ES-I3 (cell line): ENCODE results near the gene FBLN1.

Experiments
- H3K36me3 ChIP-seq: 2 replicates; pipeline ENCODE4 v1.6.1; 2013; ENCODE audit warnings: mild to moderate bottlenecking, low read length, control low read depth, moderate library complexity; ENCODE audit not compliant: insufficient read depth
- H3K4me1 ChIP-seq: 2 replicates; pipeline ENCODE4 v1.6.1; 2013; ENCODE audit warnings: mild to moderate bottlenecking, control low read depth, low read length; ENCODE audit not compliant: insufficient read depth
- H3K9ac ChIP-seq: 2 replicates; pipeline ENCODE4 v1.6.1; 2013; ENCODE audit warnings: low read depth, mild to moderate bottlenecking, low read length, moderate library complexity
- H3K9me3 ChIP-seq: 2 replicates; pipeline ENCODE4 v1.6.1; 2013; ENCODE audit warnings: mild to moderate bottlenecking, low read length, moderate library complexity; ENCODE audit not compliant: control insufficient read depth, insufficient read depth

FBLN1 gene

DNA sequence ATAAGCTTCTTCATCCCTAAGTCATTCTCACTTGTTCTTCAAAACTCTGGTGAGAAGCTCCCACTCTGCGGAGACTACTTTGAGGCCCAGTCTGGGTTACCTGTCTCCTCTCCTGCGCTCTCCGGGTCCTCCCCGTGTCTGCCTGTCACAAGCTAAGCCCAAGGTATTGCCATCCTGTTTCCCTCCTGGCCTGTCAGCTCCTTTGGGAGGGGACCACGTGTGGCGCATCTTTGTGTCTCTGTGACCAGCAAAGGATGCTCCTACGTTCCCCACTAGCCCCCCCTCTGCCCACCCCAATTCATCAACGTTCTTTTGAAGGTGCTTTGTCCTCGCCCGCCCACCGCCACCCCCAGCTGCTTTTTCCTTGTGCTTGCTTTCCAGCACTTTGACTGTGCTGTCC, 31.8 kb upstream of the FBLN1 start:
- Histone ChIP-seq H3K9me3 (peaks cover 5% of the 10 kb centered on the region; the same call in 1 of the 2 replicates), H3K9ac (no peak overlapping the region), H3K4me1 (peaks cover 14% of the 10 kb centered on the region), H3K36me3 (no peaks in the 10 kb centered on the region)

DNA sequence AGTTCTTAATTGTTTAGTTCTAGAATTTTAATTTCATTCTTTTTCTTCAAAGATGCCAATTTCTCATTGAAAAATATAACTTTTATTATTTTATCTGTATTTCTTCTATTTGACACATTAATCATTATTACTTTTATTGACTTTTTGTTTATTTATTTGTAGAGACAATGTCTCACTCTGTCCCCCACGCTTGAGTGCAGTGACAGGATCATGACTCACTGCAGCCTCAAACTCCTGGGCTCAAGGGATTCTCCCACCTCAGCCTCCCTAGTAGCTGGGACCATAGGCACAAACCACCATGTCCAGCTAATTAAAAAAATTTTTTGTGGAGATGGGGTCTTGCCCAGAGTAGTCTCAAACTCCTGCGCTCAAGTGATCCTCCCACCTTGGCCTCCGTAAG, 30.3 kb upstream of the FBLN1 start:
- H3K9me3 ChIP-seq: no peaks in the 10 kb centered on the region
- H3K4me1 ChIP-seq: peaks cover 14% of the 10 kb centered on the region
- H3K36me3 ChIP-seq: no peaks in the 10 kb centered on the region
- H3K9ac ChIP-seq: no peak overlapping the region

DNA sequence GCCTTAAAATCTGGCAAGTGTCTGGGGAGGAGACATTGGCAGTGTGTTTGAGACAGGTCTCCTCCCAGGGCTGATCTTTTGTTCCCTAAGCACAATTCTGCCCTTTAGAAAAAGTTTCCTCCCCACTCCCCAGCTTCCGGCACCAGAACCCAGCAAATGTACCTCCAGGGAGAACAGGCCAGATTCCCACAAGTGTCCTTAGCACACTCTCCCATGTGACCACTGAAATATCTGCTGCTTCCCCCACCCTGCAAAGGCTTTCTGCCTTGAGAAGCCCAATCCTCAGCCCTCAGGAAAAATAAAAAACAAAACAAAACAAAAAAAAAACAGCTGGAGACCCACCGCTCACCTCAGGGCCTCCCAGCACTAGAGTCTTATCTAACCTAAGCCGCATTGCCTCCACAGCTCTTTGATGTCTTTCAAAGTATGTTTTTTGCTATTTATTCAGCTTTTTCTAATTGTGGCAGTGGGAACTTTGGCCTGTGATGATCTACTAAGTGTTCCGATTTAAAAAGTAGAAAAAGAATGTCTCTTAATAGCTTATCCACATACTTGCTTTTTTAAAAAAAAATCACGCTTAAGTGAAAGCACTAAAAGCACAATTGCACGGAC, 29.0 kb upstream of the FBLN1 start:
- peaks cover 14% of the 10 kb centered on the region for H3K4me1 ChIP-seq
- H3K9me3 ChIP-seq: no peaks in the 10 kb centered on the region
- no peaks in the 10 kb centered on the region for H3K36me3 ChIP-seq
- no peak overlapping the region for H3K9ac ChIP-seq

- Histone ChIP-seq H3K9me3 (no peaks in the 10 kb centered on the region), H3K36me3 (no peaks in the 10 kb centered on the region), H3K4me1 (peaks cover 4% of the 10 kb centered on the region; the same call in 1 of the 2 replicates), H3K9ac (no peak overlapping the region)
Observed at GRCh38 chr22:45475063-45475747, 27.5 kb upstream of the FBLN1 start.

DNA sequence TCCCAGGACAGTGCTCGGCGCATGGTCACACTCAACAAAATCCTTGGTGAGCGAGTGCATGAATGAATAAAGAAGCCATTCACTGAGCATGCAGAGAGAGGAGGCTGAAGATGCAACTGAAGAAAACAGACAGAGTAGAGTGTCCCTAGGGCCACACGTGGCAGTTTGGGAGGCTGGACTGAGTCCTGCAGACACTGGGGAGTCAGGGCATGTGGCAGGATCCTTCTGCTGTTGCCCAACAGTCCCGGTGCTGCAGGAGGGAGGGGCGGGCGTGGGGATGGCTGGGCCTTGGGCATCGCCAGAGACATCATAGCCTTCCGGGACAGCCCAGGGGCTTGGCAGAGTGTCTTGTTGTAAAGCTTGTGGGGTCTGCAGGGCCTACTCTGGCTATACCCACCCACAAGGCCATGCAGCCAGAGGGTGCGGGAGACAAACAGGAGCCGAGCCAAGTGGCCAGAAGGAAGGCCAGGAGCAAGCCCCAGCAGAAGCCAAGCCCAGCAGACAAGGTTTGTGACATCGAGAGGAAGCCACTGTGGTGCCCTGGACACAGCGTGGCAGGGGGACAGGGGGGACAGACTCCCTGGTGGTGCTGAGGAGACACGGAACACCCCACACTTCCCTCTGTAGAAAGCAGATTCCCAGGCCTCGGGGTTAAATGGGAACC, 26.7 kb upstream of the FBLN1 start:
- H3K36me3 ChIP-seq: no peaks in the 10 kb centered on the region
- H3K9me3 ChIP-seq: no peaks in the 10 kb centered on the region
- no peaks in the 10 kb centered on the region for H3K4me1 ChIP-seq
- no peak overlapping the region for H3K9ac ChIP-seq

DNA sequence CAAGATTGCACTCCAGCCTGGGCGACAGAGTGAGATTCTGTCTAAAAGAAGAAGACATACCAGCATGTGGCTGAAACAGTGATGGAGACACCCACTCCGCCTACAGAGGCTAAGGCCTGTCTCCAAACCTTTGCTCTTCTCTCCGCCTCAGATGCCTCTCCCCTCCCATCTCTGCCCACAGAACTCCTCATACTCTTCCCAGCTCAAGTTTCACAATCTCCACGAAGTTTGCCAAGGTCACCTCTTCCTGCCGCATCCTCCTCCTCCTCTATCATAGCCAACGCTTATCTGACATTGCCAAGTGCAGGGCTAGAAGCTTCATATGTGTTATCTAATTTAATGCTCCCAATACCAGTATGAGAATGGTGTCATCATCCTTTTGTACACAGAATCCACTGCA, 25.9 kb upstream of the FBLN1 start:
- no peaks in the 10 kb centered on the region for H3K4me1 ChIP-seq
- H3K9me3 ChIP-seq: no peaks in the 10 kb centered on the region
- H3K9ac ChIP-seq: no peak overlapping the region
- H3K36me3 ChIP-seq: no peaks in the 10 kb centered on the region

- Histone ChIP-seq H3K36me3 (no peaks in the 10 kb centered on the region), H3K9ac (no peak overlapping the region), H3K9me3 (no peaks in the 10 kb centered on the region), H3K4me1 (no peaks in the 10 kb centered on the region)
Observed at GRCh38 chr22:45477366-45478107, 25.1 kb upstream of the FBLN1 start.

DNA sequence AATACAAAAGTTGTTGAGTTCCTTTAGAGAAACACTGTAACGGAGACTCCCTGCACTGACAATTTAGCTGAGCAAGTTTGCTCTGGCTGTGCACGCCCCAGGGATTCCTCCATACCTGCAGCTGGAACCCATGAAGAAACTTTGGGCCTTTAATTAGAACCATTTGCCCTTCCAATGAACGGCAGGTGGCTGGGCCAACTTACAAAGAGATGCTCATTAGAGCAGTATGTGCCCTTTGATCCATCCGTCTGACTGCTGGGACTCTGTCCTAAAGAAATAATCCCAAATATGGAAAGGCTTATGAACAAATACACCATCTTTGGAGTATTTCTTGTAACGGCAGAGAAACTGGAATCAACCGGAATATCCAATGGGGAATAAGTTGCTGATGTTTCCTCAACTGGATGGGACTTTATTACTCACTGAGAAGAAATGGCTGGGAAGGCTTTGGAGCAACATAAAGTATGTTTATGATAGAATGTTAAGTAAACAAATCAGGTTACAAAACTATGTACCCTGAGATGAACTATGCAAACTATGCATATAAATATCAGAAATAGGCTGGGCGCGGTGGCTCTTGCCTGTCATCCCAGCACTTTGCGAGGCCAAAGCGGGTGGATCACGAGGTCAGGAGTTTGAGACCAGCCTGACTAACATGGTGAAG, 24.4 kb upstream of the FBLN1 start:
- H3K4me1 ChIP-seq: no peaks in the 10 kb centered on the region
- H3K36me3 ChIP-seq: no peaks in the 10 kb centered on the region
- H3K9me3 ChIP-seq: 0 out of 2 replicates have a peak, but pooled peaks cover 5% of the 10 kb centered on the region
- no peak overlapping the region for H3K9ac ChIP-seq

GRCh38 chr22:45480717-45481116, 22.0 kb upstream of the FBLN1 start:
- Histone ChIP-seq H3K4me1 (no peaks in the 10 kb centered on the region), H3K9me3 (peaks cover 9% of the 10 kb centered on the region; the same call in 1 of the 2 replicates), H3K36me3 (no peaks in the 10 kb centered on the region), H3K9ac (no peak overlapping the region)

GRCh38 chr22:45481661-45482060, 21.0 kb upstream of the FBLN1 start:
- H3K36me3 ChIP-seq: no peaks in the 10 kb centered on the region
- H3K4me1 ChIP-seq: no peaks in the 10 kb centered on the region

DNA sequence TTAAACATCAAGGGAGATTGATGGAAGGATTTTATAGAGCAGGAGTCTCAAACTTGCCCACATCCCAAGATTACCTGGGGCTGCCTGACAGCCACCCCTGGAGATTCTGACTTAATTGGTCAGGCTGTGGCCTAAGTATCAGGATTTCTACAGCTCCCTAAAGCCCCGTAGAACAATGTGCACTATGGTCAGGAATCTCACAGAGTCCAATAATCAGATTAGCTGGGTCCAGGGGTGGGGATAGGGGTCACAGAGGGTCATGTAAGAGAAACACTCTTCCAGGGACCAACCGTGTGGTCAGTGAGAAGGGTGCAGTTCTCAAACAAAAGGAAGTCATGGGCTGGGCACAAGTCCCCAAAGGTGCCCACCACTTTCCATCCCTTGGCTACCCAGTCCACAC, 20.5 kb upstream of the FBLN1 start:
- H3K4me1 ChIP-seq: no peaks in the 10 kb centered on the region
- H3K9ac ChIP-seq: no peak overlapping the region
- H3K9me3 ChIP-seq: peaks cover 9% of the 10 kb centered on the region; the same call in 1 of the 2 replicates
- H3K36me3 ChIP-seq: no peaks in the 10 kb centered on the region

More at GRCh38 chr22:45481661-45482060, 21.0 kb upstream of the FBLN1 start:
- peaks cover 9% of the 10 kb centered on the region; the same call in 1 of the 2 replicates for H3K9me3 ChIP-seq
- no peak overlapping the region for H3K9ac ChIP-seq

- Histone ChIP-seq H3K9me3 (peaks cover 10% of the 10 kb centered on the region; the same call in 1 of the 2 replicates), H3K9ac (no peak overlapping the region), H3K36me3 (no peaks in the 10 kb centered on the region), H3K4me1 (no peaks in the 10 kb centered on the region)
Observed at GRCh38 chr22:45483319-45483718, 19.4 kb upstream of the FBLN1 start.

DNA sequence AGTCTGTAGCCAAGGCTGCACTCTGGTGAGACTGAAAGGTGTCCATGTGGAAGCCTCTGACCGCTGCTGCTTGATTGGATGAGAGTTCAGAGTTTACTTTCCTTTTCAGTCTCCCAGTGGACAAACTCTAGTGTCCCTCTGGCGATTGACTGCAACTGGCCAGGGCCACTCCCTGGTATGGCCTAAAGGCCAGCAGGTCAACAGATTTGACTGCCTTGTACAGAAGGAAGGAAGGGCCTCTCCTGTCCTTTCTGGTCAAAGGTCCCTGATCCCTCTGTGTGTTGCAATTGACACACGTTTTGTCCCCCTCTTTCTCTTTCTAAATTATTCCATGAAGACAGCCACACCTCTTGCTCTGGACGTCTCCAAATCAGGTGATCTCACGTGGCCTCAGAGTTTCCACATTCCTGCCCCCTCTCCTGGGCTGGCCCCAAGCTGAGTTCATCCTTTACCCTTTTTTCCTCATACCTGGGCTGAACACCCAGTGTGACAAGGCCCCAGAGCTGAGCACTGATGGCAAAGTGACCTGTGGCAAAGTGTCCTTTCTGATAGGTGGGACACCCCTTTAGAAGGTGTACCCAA, 18.7 kb upstream of the FBLN1 start:
- Histone ChIP-seq H3K9ac (no peak overlapping the region), H3K4me1 (no peaks in the 10 kb centered on the region), H3K36me3 (no peaks in the 10 kb centered on the region), H3K9me3 (peaks cover 13% of the 10 kb centered on the region)

- no peaks in the 10 kb centered on the region for H3K4me1 ChIP-seq
- peaks cover 17% of the 10 kb centered on the region for H3K9me3 ChIP-seq
- H3K9ac ChIP-seq: no peak overlapping the region
- no peaks in the 10 kb centered on the region for H3K36me3 ChIP-seq
Observed at GRCh38 chr22:45484742-45485141, 17.9 kb upstream of the FBLN1 start.
